Activated naive CD8-positive, alpha-beta T cell treated with anti-CD3 and anti-CD28 coated beads for 36 hours (primary cell): Measurements from ENCODE around the gene OR10H5. TPM values are rescaled to one million over a fixed set of nuclear protein-coding genes. Genes with fewer than 3 reads are reported as not detected.
"Not testable (repeated sequence)": the region's sequence is repeated elsewhere in the genome, so short reads cannot be mapped to it uniquely, and the experiment has no call there.

Experiments used
- DNase-seq: peaks from one replicate; pipeline ENCODE4 v3.0.0; 2021
- H3K27ac Mint-ChIP-seq: one replicate; pipeline ENCODE4 v1.8.0; 2022; ENCODE audit warnings: mild to moderate bottlenecking, moderate library complexity, mixed read lengths
- H3K27me3 Mint-ChIP-seq: one replicate; pipeline ENCODE4 v1.8.0; 2022; ENCODE audit warnings: mild to moderate bottlenecking, mixed read lengths
- H3K36me3 Mint-ChIP-seq: one replicate; pipeline ENCODE4 v1.8.0; 2021; ENCODE audit warnings: mild to moderate bottlenecking, mixed read lengths
- H3K4me1 Mint-ChIP-seq: one replicate; pipeline ENCODE4 v1.8.0; 2021; ENCODE audit warnings: mixed read lengths
- H3K4me3 Mint-ChIP-seq: one replicate; pipeline ENCODE4 v1.8.0; 2022; ENCODE audit warnings: mild to moderate bottlenecking, moderate library complexity, mixed read lengths
- H3K9me3 Mint-ChIP-seq: one replicate; pipeline ENCODE4 v1.8.0; 2022; ENCODE audit warnings: mixed read lengths
- total RNA-seq, 2 experiments: library from RNA; stranded (reverse); gene quantifications; one replicate each; pipeline ENCODE4 v1.2.3, GENCODE V29; 2021

The OR10H5 gene
- total RNA-seq, 2 experiments from 2014 or later: not detected

- Mint-ChIP-seq H3K36me3 (no peaks in the 10 kb centered on the region), H3K4me1 (no peaks in the 10 kb centered on the region), H3K4me3 (no peak overlapping the region), H3K9me3 (no peaks in the 10 kb centered on the region), H3K27ac (no peak overlapping the region), H3K27me3 (peaks cover 8% of the 10 kb centered on the region)
- DNase-seq: no peak
Measured at GRCh38 chr19:15782211-15782610, 5.2 kb upstream of the OR10H5 start.

DNA sequence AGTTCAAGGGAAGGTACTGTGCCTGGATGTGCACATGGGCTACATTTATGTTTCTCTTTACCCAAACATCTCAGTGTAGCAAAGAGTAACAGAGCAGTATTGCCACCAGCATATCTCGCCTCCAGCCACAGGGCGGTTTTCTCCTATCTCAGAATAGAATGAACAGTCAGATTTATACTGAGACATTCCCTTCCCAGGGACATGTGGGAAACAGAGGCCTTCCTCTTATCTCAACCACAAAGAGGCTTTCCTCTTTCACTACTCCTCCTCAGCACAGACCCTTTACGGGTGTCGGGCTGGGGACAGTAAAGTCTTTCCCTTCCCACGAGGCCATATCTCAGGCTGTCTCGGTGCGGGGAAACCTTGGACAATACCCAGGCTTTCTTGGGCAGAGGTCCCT, 4.6 kb upstream of the OR10H5 start:
- not testable (repeated sequence) for H3K4me3 Mint-ChIP-seq, H3K9me3 Mint-ChIP-seq, H3K4me1 Mint-ChIP-seq, H3K27ac Mint-ChIP-seq, H3K36me3 Mint-ChIP-seq, DNase-seq
- peaks cover 14% of the 10 kb centered on the region for H3K27me3 Mint-ChIP-seq

DNA sequence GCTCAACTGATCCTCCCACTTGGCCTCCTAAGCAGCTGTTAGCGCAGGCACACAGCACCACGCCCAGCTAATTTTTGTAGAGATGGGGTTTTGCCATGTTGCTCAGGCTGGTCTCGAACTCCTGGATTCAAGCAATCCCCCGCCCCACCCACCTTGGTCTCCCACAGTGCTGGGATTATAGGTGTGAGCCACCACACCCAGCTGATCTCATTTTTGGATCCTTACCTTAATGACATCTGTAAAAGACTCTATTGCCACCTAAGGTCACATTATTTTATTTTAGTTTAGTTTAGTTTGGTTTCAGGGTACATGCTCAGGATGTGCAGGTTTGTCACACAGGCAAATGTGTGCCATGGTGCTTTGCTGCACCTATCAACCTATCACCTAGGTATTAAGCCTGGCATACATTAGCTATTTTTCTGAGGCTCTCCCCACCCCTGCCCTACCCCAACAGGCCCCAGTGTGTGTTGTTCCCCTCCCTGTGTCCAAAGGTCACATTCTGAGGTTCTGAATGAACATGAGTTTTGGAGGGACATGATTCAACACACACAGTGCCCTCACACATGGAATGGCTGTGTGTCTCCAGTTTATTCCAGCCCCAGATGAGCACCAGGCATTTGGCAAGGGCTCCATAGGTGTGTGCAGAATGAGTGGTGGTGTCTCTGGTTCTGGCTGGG, 1.3 kb downstream of the OR10H5 start:
- H3K36me3 Mint-ChIP-seq: no peaks in the 10 kb centered on the region
- no peak overlapping the region for H3K4me3 Mint-ChIP-seq
- no peaks in the 10 kb centered on the region for H3K9me3 Mint-ChIP-seq
- no peaks in the 10 kb centered on the region for H3K4me1 Mint-ChIP-seq
- H3K27me3 Mint-ChIP-seq: peaks cover 22% of the 10 kb centered on the region
- DNase-seq: no peak
- no peak overlapping the region for H3K27ac Mint-ChIP-seq

- H3K9me3 Mint-ChIP-seq: no peaks in the 10 kb centered on the region
- no peaks in the 10 kb centered on the region for H3K36me3 Mint-ChIP-seq
- H3K4me3 Mint-ChIP-seq: no peak overlapping the region
- no peaks in the 10 kb centered on the region for H3K4me1 Mint-ChIP-seq
- DNase-seq: no peak
- peaks cover 22% of the 10 kb centered on the region for H3K27me3 Mint-ChIP-seq
- no peak overlapping the region for H3K27ac Mint-ChIP-seq
Measured at GRCh38 chr19:15790096-15790495, 2.6 kb downstream of the OR10H5 start.

DNA sequence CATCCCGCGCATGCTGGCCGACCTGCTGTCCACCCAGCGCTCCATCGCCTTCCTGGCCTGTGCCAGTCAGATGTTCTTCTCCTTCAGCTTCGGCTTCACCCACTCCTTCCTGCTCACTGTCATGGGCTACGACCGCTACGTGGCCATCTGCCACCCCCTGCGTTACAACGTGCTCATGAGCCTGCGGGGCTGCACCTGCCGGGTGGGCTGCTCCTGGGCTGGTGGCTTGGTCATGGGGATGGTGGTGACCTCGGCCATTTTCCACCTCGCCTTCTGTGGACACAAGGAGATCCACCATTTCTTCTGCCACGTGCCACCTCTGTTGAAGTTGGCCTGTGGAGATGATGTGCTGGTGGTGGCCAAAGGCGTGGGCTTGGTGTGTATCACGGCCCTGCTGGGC, 6.8 kb downstream of the OR10H5 start:
- H3K27me3 Mint-ChIP-seq, H3K4me1 Mint-ChIP-seq, DNase-seq, H3K9me3 Mint-ChIP-seq, H3K36me3 Mint-ChIP-seq, H3K27ac Mint-ChIP-seq, H3K4me3 Mint-ChIP-seq: not testable (repeated sequence)

DNA sequence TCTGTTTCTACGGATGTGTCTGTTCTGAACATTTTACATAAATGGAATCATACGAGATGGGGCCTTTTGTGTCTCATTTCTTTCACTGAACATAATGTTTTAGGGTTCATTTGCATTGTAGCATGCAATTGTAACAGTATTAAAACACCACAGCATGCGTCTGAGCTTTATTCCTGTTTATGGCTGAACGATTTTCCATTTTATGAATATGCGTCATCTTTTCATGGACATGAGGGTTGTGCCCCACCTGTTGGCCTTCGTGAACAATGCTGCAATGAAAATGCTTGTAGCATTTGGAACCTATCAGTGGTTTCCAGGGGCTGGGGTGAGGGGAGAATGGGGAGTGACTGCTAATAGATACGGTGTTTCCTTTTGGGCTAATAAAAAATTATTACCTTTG, 22.9 kb downstream of the OR10H5 start:
- no peak overlapping the region for H3K4me3 Mint-ChIP-seq
- H3K36me3 Mint-ChIP-seq: no peaks in the 10 kb centered on the region
- no peak for DNase-seq
- no peak overlapping the region for H3K27ac Mint-ChIP-seq
- H3K4me1 Mint-ChIP-seq: peaks cover 10% of the 10 kb centered on the region
- H3K9me3 Mint-ChIP-seq: no peaks in the 10 kb centered on the region
- H3K27me3 Mint-ChIP-seq: peaks cover 19% of the 10 kb centered on the region

- Mint-ChIP-seq H3K27me3 (peaks cover 19% of the 10 kb centered on the region), H3K27ac (no peak overlapping the region), H3K4me1 (peaks cover 10% of the 10 kb centered on the region), H3K4me3 (no peak overlapping the region), H3K9me3 (no peaks in the 10 kb centered on the region), H3K36me3 (no peaks in the 10 kb centered on the region)
- DNase-seq: no peak
Measured at GRCh38 chr19:15811476-15811875, 24.0 kb downstream of the OR10H5 start.

DNA sequence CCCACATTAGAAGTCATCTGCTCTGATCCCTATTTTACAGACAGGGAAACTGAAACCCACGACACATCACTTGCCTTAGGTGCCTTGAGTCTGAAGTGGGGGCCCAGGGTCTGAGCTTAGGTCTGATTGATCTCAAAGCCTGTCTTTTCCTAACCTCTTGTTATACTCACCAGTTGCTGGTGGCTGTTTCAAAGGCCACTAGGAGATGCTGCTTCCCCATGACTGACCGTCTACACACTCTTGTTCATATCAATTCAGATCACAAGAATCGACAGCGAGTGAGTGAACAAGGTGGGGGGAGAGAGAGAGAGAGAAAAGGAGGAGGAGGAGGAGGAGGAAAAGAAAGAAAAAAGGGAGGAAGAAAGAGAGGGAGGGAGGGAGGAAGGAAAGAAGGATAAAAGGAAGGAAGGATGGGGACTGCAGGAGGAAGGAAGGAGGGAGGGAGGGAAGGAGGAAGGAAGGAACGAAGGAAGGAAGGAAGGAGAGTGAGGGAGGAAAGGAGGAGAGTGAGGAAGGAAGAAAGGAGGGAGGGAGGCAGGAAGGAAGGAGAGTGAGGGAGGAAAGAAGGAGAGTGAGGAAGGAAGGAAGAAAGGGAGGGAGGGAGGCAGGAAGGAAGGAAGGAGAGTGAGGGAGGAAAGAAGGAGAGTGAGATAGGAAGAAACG, 24.7 kb downstream of the OR10H5 start:
- H3K36me3 Mint-ChIP-seq: no peaks in the 10 kb centered on the region
- no peak for DNase-seq
- H3K27ac Mint-ChIP-seq: no peak overlapping the region

GRCh38 chr19:15813916-15814315, 26.5 kb downstream of the OR10H5 start:
- Mint-ChIP-seq H3K9me3 (no peaks in the 10 kb centered on the region), H3K4me3 (no peak overlapping the region), H3K27me3 (peaks cover 15% of the 10 kb centered on the region), H3K4me1 (peaks cover 10% of the 10 kb centered on the region), H3K36me3 (no peaks in the 10 kb centered on the region), H3K27ac (no peak overlapping the region)
- DNase-seq: no peak

More for the DNA sequence above, 24.7 kb downstream of the OR10H5 start:
- no peak overlapping the region for H3K4me3 Mint-ChIP-seq
- H3K9me3 Mint-ChIP-seq: no peaks in the 10 kb centered on the region
- H3K4me1 Mint-ChIP-seq: peaks cover 10% of the 10 kb centered on the region
- peaks cover 19% of the 10 kb centered on the region for H3K27me3 Mint-ChIP-seq

DNA sequence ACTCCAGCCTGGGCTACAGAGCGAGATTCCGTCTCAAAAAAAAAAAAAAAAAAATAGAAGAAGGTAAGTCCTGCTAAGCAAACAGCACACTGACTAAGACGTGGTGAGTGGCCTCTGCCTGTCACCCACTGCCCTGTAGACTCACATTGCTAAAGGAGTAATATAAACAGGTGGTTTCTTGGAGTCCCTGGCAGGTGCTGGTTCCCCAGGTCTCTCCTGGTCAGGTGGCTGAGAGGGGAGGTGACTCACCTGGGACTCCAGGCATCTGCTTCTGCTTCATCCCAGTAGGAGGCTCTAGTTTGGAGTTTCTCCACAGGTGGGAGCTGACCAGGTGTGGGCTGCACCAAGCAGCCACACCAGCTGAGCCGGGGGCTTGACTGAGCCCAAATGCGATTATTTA, 27.8 kb downstream of the OR10H5 start, which contains the start of gene OR10H1:
OR10H1 (minus strand) TSS at position 359 of the 400 bp plus-strand sequence. CDS start 7,627 bp downstream, outside the sequence.
- no peak within 1 kb of the TSS for H3K27ac Mint-ChIP-seq
- H3K27me3 Mint-ChIP-seq: peaks cover 15% of the 10 kb centered on the region
- no peak for DNase-seq
- no peak within 1 kb of the TSS for H3K4me3 Mint-ChIP-seq
- H3K36me3 Mint-ChIP-seq: no peaks in the 10 kb centered on the region
- H3K9me3 Mint-ChIP-seq: no peaks in the 10 kb centered on the region
- H3K4me1 Mint-ChIP-seq: peaks cover 10% of the 10 kb centered on the region

GRCh38 chr19:15820646-15821045, 33.2 kb downstream of the OR10H5 start:
- H3K4me1 Mint-ChIP-seq: no peaks in the 10 kb centered on the region
- no peaks in the 10 kb centered on the region for H3K36me3 Mint-ChIP-seq
- H3K27ac Mint-ChIP-seq: no peak overlapping the region
- no peak for DNase-seq
- H3K4me3 Mint-ChIP-seq: no peak overlapping the region
- H3K27me3 Mint-ChIP-seq: no peaks in the 10 kb centered on the region
- H3K9me3 Mint-ChIP-seq: no peaks in the 10 kb centered on the region

DNA sequence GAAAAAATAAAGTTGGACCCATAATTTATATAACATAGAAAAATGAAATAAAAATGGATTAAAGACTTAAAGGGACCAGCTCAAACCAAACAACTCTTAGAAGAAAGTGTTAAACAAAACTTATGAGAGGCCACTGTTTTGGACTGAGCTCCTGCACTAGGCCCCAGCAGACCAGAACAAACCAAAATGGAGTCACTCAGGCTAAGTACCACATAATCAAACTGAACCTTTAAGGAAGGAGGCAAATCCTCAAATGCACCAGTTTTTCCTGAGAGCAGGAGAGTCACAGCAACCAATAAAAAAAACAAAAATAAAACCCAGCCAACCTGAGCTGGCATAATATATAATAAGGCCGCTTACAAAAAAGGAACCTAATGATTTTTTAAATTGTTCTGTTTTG, 38.3 kb downstream of the OR10H5 start:
- Mint-ChIP-seq H3K9me3 (no peaks in the 10 kb centered on the region), H3K4me1 (no peaks in the 10 kb centered on the region)

DNA sequence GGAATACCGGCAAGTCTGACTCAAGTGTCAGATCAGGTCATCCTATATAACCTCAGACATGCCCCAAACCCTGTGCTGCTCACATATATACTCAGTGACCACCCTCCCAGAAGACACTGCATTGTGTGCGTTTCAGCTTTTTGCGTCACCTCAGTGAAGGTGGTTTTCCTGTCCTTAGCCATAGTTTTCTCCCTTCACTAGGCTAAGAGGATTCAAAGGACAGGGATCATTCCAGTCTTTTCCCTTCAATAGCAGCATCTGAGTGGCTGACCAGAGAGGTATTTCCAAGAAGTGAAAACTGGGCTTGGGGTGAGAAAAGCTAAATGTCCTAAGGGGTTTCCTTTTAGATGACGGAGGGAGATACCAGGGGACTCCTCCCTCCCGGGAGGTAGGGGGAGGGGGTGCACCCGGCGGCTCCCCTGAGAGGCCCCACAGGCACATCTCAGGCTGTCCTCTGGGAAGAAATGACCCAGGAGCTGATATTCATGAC, 40.7 kb downstream of the OR10H5 start:
- Mint-ChIP-seq H3K9me3 (no peaks in the 10 kb centered on the region), H3K27me3 (no peaks in the 10 kb centered on the region), H3K4me1 (no peaks in the 10 kb centered on the region), H3K27ac (no peak overlapping the region), H3K36me3 (no peaks in the 10 kb centered on the region), H3K4me3 (no peak overlapping the region)
- no peak for DNase-seq

More for the DNA sequence above, 38.3 kb downstream of the OR10H5 start:
- no peak overlapping the region for H3K4me3 Mint-ChIP-seq
- H3K27ac Mint-ChIP-seq: no peak overlapping the region
- no peaks in the 10 kb centered on the region for H3K27me3 Mint-ChIP-seq
- no peak for DNase-seq
- no peaks in the 10 kb centered on the region for H3K36me3 Mint-ChIP-seq

GRCh38 chr19:15828611-15829305, 41.3 kb downstream of the OR10H5 start:
- H3K27me3 Mint-ChIP-seq, H3K36me3 Mint-ChIP-seq, H3K4me3 Mint-ChIP-seq, H3K4me1 Mint-ChIP-seq, DNase-seq, H3K27ac Mint-ChIP-seq, H3K9me3 Mint-ChIP-seq: not testable (repeated sequence)

- no peaks in the 10 kb centered on the region for H3K9me3 Mint-ChIP-seq
- H3K4me3 Mint-ChIP-seq: no peak overlapping the region
- no peaks in the 10 kb centered on the region for H3K36me3 Mint-ChIP-seq
- H3K27ac Mint-ChIP-seq: no peak overlapping the region
- H3K27me3 Mint-ChIP-seq: no peaks in the 10 kb centered on the region
- no peak for DNase-seq
- no peaks in the 10 kb centered on the region for H3K4me1 Mint-ChIP-seq
Measured at GRCh38 chr19:15829306-15829698, 41.8 kb downstream of the OR10H5 start.
